ENCODE results near the gene CAMK4.

Gene CAMK4

DNA sequence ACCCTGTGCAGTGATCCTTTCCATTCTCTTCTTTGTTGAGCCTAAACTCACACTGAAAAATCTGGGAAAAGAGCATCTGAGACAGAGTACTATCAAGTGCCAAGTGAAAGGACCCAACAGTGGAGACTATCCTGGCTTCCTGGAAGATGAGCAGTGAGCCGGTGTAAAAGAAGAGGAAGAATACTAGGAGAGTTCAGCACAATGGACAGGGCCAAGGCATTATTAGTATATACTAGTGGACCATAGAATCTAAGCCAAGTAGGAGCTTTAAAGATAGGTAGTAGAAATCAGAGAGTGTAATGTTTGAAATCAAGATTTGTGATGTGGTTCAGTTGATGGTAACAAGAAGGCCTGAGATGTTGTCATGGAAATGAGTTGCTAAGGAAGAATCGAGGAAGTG lies 140.8 kb downstream of the CAMK4 start:
- TF ChIP-seq, protein P1, sequence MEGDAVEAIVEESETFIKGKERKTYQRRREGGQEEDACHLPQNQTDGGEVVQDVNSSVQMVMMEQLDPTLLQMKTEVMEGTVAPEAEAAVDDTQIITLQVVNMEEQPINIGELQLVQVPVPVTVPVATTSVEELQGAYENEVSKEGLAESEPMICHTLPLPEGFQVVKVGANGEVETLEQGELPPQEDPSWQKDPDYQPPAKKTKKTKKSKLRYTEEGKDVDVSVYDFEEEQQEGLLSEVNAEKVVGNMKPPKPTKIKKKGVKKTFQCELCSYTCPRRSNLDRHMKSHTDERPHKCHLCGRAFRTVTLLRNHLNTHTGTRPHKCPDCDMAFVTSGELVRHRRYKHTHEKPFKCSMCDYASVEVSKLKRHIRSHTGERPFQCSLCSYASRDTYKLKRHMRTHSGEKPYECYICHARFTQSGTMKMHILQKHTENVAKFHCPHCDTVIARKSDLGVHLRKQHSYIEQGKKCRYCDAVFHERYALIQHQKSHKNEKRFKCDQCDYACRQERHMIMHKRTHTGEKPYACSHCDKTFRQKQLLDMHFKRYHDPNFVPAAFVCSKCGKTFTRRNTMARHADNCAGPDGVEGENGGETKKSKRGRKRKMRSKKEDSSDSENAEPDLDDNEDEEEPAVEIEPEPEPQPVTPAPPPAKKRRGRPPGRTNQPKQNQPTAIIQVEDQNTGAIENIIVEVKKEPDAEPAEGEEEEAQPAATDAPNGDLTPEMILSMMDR (IDR thresholded peaks at IDR 0.05; ENCODE audit: low read depth, low read length): no peak

DNA sequence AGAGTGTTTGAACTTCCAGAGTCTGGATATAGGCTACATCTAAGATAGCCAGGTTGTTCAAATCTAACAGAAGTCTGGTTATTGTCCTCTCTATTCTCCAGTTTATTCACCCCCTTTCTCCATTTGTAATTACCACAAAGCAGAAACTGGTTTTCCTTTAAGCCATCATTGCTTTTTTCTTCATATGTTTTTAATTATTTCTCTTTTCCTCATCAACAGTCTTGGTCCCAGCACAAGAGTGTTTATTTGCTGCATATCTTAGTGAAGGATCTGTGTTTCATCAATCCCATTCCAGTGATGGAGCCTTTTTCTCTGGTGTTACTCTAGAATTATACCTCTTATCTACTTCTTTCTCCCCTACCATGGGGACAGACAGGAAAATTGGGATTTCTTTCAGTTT lies 142.2 kb downstream of the CAMK4 start:
- DNase-seq (ENCODE audit: extremely low read depth, low read depth): no peak
- TF ChIP-seq, protein P1 (IDR thresholded peaks at IDR 0.05; ENCODE audit: low read depth, low read length): no peak

More for the DNA sequence above, 140.8 kb downstream of the CAMK4 start:
- DNase-seq (ENCODE audit: extremely low read depth, low read depth): no peak

DNA sequence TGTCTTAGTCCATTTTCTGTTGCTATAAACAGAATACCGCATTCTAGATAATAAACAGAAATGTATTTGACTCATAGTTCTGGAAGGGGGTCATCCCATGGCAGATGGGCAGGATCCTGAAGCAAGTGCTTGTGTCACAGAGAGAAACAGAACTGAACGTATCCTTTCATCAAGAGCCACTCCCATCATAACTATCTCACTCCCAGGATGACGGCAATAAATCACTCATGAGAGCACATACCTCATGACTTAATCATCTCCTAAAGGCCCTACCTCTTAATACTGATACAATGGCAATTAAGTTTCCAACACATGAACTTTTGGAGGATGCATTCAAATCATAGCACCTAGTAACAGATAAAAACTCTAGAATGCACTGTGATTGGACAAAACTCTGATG lies 142.9 kb downstream of the CAMK4 start:
- TF ChIP-seq, protein P1 (IDR thresholded peaks at IDR 0.05; ENCODE audit: low read depth, low read length): no peak
- DNase-seq (ENCODE audit: extremely low read depth, low read depth): no peak

DNA sequence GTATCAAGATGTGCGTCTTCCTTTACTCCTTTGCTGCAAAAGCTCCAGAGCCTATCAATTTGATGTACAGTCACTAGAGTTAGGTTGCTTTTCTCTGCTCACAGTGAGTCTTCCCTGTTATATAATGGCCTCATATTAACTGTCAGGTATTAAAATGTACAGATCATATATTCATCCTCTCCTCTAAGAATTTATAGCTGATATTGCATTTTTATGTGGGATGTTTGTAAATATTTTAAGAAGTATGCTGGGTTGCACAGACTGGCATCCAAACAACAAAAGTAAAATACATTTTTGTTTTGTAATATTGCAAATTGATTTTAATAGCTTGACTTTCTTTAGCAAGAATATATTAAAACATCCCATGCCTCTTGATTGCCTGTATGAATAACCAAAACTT lies 148.6 kb downstream of the CAMK4 start:
- DNase-seq (ENCODE audit: extremely low read depth, low read depth): no peak
- TF ChIP-seq, protein P1 (IDR thresholded peaks at IDR 0.05; ENCODE audit: low read depth, low read length): no peak

DNA sequence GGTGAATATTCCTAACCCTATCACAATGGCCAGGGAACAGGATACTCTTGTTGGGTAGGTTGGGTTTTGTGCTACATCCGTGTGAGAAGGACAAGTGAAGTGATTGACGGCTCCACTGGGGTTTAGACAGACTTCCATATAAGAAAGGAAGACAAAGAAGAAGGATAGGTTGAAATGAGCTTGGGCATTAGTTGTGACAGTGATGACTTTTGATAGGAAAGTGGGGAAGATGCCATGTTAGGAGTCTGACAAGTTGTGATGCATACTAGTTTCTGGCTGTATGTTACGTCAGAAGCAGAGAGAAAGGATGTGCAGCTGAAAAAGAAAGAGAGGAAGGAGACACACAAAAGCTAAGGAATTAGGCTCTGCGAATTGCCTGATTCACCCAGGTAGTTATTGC lies 150.2 kb downstream of the CAMK4 start:
- TF ChIP-seq, protein P1 (IDR thresholded peaks at IDR 0.05; ENCODE audit: low read depth, low read length): no peak
- no peak for DNase-seq (ENCODE audit: extremely low read depth, low read depth)

DNA sequence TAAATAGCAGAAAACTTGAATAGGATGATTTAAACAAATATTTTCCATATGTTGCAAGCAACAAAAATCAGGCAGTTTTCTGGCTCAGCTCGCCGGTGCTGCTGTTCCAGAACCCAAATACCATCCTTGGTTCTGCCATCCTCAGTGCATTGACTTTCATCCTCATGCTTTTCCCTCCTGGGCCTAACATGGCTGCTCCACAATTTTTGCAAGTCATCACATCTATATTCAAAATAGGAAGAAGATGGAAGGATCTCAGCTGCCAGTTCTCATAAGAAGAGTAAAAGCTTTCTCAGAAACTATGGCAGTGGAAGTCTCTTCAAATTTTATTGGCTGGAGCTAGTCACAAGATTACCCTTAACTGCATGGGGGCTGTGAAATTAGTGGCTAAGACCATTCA lies 151.5 kb downstream of the CAMK4 start:
- TF ChIP-seq, protein P1 (IDR thresholded peaks at IDR 0.05; ENCODE audit: low read depth, low read length): no peak
- no peak for DNase-seq (ENCODE audit: extremely low read depth, low read depth)

DNA sequence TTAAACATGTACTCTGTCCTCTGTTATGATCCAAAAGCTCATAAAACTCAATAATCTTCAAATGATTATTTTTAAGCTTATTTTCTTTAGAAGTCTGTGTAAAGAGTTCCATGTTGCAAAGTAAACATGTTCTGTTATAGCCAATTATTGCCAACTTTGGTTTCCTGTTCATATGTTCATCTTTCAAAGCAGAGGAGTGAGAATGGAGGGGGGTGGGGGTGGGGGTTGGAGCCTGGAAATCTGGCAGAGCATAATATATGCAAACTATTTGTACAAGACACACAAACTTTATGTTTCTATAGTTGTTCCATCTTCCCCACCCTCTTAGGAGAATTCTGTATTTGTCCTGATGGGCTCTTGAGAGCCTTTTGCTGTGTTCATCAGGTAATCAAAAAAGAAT lies 153.1 kb downstream of the CAMK4 start:
- TF ChIP-seq, protein P1 (IDR thresholded peaks at IDR 0.05; ENCODE audit: low read depth, low read length): no peak
- no peak for DNase-seq (ENCODE audit: extremely low read depth, low read depth)

Data from AG09319 (cell line).